ENCODE data around the gene VGLL1.

Gene VGLL1, protein sequence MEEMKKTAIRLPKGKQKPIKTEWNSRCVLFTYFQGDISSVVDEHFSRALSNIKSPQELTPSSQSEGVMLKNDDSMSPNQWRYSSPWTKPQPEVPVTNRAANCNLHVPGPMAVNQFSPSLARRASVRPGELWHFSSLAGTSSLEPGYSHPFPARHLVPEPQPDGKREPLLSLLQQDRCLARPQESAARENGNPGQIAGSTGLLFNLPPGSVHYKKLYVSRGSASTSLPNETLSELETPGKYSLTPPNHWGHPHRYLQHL

DNA sequence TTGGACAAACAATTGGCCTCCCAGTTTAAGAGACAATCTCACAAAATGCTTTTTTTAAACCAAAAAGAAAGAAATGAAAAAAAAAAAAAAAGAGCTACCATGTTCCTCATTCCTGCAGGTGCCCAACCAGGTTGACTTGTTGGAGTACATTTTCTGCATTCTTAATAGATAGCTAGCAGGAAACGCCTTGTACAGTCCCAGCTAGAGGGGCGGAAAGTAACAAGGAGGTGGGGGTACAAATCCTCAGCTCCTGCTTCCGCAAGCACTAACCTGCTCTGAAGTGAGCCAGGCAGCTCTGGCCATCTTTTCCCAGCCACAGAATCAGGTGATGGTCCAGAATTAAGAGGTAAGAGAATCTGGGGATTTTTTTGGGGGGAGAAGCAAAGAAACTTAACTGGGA is at the start of gene VGLL1:
VGLL1 (plus strand) TSS at position 265 of the 400 bp plus-strand sequence. CDS start 3,806 bp downstream, outside the sequence.
- Mint-ChIP-seq H3K27ac (no peak within 1 kb of the TSS), H3K4me3 (no peak within 1 kb of the TSS), H3K9me3 (no peaks in the 10 kb centered on the region), H3K36me3 (ENCODE audit: low read depth) (no peaks in the 10 kb centered on the region), H3K4me1 (ENCODE audit: low read depth) (no peaks in the 10 kb centered on the region), H3K27me3 (no peaks in the 10 kb centered on the region)

DNA sequence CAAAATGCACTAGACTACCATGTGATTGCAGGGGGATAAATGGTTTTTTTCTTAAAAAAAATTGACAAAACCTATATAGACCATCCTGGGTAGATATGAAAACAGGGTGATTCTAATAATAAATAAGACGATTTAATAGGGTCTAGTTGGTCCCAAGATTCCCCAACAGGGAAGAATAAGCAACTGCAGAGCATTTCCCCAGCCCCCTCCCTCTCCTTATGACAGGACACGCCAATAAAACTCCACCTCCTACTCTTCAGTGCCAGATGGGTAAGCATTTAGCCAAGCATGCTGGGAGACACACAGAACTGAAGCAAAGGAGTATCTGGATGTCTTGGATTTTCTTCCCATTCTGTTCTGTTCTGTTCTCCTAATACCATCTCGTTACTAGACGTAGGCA is 44.4 kb upstream of the VGLL1 start, which contains the start of gene BRS3:
BRS3 (plus strand) TSS at position 301 of the 400 bp plus-strand sequence. CDS start 168 bp downstream, outside the sequence.
- Mint-ChIP-seq H3K27ac (no peak within 1 kb of the TSS), H3K4me1 (ENCODE audit: low read depth) (no peaks in the 10 kb centered on the region), H3K9me3 (no peaks in the 10 kb centered on the region), H3K27me3 (peaks cover 37% of the 10 kb centered on the region), H3K36me3 (ENCODE audit: low read depth) (no peaks in the 10 kb centered on the region), H3K4me3 (no peak within 1 kb of the TSS)

DNA sequence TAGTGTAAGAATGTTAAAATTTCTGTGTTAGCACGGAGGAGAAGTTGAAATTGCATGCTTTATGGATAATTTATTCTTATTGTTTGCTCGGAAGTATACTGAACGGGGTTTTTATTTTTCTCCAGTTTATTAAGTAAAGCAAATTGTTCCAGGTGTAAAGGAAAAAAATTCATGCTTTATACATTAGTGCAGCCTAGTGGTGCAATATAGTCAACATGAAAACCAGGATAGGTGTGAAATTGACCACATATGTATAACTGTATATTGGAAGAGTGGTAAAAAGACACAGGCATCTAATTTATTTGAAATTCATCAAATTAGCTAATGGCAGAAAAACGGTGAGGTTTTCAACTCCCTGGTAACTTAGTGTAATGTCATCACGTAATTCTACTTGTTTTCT is 43.3 kb upstream of the VGLL1 start:
- peaks cover 37% of the 10 kb centered on the region for H3K27me3 Mint-ChIP-seq

DNA sequence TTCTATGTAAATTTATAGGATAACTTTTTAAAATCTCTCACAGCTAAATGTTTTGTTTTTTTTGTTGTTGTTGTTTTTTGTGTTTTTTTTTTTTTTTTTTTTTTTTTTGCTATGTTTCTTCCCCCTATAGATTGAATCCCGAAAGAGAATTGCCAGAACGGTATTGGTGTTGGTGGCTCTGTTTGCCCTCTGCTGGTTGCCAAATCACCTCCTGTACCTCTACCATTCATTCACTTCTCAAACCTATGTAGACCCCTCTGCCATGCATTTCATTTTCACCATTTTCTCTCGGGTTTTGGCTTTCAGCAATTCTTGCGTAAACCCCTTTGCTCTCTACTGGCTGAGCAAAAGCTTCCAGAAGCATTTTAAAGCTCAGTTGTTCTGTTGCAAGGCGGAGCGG is 40.2 kb upstream of the VGLL1 start:
- H3K36me3 Mint-ChIP-seq (ENCODE audit: low read depth): no peaks in the 10 kb centered on the region

More for the DNA sequence above, 43.3 kb upstream of the VGLL1 start:
- Mint-ChIP-seq H3K36me3 (ENCODE audit: low read depth) (no peaks in the 10 kb centered on the region), H3K9me3 (no peaks in the 10 kb centered on the region), H3K4me1 (ENCODE audit: low read depth) (no peaks in the 10 kb centered on the region), H3K4me3 (no peak overlapping the region), H3K27ac (no peak overlapping the region)

DNA sequence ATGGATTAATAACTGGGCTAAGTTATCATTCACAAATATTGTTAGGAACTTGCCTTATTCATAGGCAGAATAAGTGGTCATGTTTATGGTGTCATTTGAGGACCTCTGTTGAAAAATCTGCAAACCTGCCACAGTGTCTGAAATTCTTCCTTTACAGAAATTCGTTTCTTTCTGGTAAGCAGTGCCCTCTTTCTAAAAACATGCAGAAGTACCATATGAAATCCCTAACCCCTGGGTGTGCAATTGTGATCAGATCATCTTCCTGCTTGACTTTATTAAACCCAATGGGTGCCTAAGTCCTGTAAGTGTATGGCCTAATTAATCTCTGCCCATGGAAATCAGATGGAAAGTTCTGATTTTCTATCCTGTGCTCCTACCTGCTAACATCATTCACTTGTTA is 39.0 kb upstream of the VGLL1 start:
- Mint-ChIP-seq H3K36me3 (ENCODE audit: low read depth) (no peaks in the 10 kb centered on the region), H3K4me1 (ENCODE audit: low read depth) (peaks cover 5% of the 10 kb centered on the region), H3K27me3 (peaks cover 21% of the 10 kb centered on the region), H3K4me3 (no peak overlapping the region), H3K27ac (no peak overlapping the region), H3K9me3 (no peaks in the 10 kb centered on the region)

More for the DNA sequence above, 40.2 kb upstream of the VGLL1 start:
- Mint-ChIP-seq H3K27me3 (peaks cover 27% of the 10 kb centered on the region), H3K4me1 (ENCODE audit: low read depth) (peaks cover 5% of the 10 kb centered on the region), H3K27ac (no peak overlapping the region), H3K4me3 (no peak overlapping the region), H3K9me3 (no peaks in the 10 kb centered on the region)

DNA sequence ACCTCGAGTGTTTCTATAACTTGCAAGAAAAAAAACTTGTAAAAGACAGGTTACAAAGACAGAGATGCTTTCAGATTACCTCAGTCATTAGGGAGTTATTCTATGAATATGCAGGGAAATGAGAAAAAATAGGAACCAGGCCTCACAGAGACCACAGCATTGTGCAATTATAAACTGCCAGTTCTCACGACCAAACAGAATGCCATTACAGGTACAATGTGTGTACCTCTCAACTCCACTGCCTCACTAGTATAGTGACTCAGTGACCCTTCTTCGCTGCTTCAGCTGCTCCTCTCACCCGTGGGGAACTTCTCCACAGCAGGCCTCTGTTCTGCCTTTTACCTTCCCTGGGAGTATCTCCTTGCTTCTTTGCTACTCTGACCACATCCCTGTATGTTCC is 37.0 kb upstream of the VGLL1 start:
- Mint-ChIP-seq H3K36me3 (ENCODE audit: low read depth) (peaks cover 4% of the 10 kb centered on the region), H3K4me1 (ENCODE audit: low read depth) (peaks cover 17% of the 10 kb centered on the region), H3K4me3 (no peak overlapping the region), H3K9me3 (no peaks in the 10 kb centered on the region), H3K27me3 (peaks cover 9% of the 10 kb centered on the region), H3K27ac (no peak overlapping the region)

DNA sequence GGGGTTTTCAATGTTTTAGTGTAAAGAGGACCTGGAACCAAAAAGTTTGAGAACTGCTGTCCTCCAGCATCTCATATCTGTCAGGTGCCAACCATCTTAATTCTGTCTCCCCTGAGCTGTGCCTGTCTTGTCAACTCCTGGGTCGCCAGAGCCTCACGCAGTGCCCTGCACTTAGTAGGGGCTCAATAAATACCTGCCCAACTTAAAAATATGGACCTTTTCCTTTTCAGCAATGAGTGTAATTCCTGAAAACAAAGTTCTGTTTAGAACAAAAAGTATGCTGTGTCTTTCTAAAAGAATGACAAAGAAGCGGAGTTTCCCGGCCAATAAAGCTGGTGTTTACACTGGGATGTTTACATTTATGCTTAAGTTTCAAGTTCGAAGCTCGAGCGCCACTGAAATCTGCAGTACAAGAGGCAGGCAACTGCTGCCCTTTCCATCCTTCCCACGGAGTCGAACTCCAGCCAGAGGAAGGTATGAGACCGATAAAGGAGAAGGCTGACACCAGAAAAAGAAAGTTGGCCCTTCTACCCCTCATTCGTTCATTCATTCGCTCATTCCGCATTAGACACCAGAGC is 35.7 kb upstream of the VGLL1 start:
- H3K27ac Mint-ChIP-seq: peak overlapping the region; percentile 89
- peaks cover 17% of the 10 kb centered on the region for H3K4me1 Mint-ChIP-seq (ENCODE audit: low read depth)
- peak overlapping the region; percentile 84 for H3K4me3 Mint-ChIP-seq
- no peaks in the 10 kb centered on the region for H3K9me3 Mint-ChIP-seq
- H3K36me3 Mint-ChIP-seq (ENCODE audit: low read depth): peaks cover 4% of the 10 kb centered on the region
- H3K27me3 Mint-ChIP-seq: no peaks in the 10 kb centered on the region

DNA sequence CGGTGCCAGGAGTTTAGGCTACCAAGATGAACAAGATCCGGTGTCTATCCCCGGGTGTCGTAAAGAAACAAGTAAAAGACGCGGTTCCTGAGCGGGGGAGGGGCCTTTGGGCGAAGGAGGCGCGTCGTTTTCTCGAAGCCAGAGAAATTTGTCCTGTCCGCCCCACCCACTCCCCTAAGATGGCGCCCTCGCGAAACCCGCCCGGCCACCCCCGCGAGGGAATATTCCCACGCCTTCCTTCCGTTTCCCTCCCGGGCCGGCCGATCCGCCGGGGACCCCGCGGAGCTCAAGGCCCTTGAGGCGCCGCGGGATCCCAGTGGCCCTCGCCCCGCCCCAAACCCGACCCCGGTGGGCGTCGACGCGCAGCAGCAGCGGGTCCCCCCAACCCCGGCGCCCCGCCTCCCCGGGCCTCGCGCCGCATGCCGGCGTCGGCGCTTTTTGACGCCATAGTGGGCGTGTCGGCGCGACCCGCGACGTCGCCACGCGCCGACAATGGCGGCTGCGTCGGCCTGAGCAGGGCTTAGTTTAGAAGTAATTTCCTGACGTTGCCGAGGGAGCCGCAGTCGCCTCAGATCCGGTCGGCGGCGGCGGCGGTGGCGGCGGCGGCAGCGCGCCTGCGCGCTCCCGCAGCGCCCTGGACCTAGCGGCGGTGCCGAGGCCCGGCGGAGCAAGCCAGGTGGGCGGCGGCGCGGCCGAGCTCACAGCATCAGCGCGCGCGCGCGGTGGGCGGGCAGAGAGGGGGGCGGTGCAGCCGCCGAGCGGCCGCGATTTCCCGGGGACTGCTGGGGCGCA is 35.1 kb upstream of the VGLL1 start:
- no peaks in the 10 kb centered on the region for H3K9me3 Mint-ChIP-seq
- peak overlapping the region; percentile 89 for H3K27ac Mint-ChIP-seq
- H3K4me3 Mint-ChIP-seq: peak overlapping the region; percentile 96
- H3K27me3 Mint-ChIP-seq: no peaks in the 10 kb centered on the region
- peaks cover 17% of the 10 kb centered on the region for H3K4me1 Mint-ChIP-seq (ENCODE audit: low read depth)
- H3K36me3 Mint-ChIP-seq (ENCODE audit: low read depth): peaks cover 4% of the 10 kb centered on the region

DNA sequence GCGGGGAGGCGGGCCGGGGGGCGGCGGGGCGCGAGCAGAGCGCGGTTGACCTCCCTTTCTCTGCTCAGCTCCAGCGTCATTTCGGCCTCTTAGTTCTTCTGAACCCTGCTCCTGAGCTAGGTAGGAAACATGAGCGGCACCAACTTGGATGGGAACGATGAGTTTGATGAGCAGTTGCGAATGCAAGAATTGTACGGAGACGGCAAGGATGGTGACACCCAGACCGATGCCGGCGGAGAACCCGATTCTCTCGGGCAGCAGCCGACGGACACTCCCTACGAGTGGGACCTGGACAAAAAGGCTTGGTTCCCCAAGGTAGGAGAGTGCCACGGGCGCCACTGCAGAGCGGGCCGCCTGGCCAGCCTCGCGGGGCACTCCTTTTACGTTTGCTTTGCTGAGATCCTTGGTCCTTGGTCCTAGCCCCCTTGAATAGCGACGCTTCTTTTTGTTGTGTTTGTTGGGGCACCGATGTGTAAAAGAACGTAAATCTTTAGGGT is 34.4 kb upstream of the VGLL1 start, which contains the start of gene HTATSF1:
HTATSF1 (plus strand) TSS at position 37 of the 497 bp plus-strand sequence; CDS start at position 130, 93 bp downstream.
- H3K27me3 Mint-ChIP-seq: no peaks in the 10 kb centered on the region
- H3K36me3 Mint-ChIP-seq (ENCODE audit: low read depth): peaks cover 4% of the 10 kb centered on the region
- H3K4me1 Mint-ChIP-seq (ENCODE audit: low read depth): peaks cover 17% of the 10 kb centered on the region
- H3K27ac Mint-ChIP-seq: peak within 1 kb of the TSS; percentile 89
- no peaks in the 10 kb centered on the region for H3K9me3 Mint-ChIP-seq
- peak within 1 kb of the TSS; percentile 96 for H3K4me3 Mint-ChIP-seq

DNA sequence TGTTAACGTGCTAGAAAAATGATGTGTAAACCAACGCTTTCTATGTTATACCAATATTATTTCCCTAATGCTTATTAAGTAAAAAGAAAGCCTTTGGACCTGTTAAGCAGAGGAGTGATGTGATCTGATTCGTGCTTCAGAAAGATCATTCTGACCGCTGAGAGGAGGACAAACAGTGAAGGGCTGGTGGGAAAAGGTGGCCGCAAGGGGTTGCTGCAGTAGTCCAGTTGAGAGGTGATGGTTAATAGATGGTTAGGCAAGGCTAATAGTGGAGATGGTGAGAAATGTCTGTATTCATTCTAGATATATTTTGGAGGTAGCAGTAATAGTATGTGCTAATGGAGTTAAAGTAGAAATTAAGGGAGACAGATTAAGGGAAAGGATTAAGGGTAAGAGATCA is 12.9 kb upstream of the VGLL1 start:
- H3K9me3 Mint-ChIP-seq: no peaks in the 10 kb centered on the region
- H3K27me3 Mint-ChIP-seq: no peaks in the 10 kb centered on the region
- H3K36me3 Mint-ChIP-seq (ENCODE audit: low read depth): no peaks in the 10 kb centered on the region
- no peak overlapping the region for H3K27ac Mint-ChIP-seq
- no peaks in the 10 kb centered on the region for H3K4me1 Mint-ChIP-seq (ENCODE audit: low read depth)
- H3K4me3 Mint-ChIP-seq: no peak overlapping the region

DNA sequence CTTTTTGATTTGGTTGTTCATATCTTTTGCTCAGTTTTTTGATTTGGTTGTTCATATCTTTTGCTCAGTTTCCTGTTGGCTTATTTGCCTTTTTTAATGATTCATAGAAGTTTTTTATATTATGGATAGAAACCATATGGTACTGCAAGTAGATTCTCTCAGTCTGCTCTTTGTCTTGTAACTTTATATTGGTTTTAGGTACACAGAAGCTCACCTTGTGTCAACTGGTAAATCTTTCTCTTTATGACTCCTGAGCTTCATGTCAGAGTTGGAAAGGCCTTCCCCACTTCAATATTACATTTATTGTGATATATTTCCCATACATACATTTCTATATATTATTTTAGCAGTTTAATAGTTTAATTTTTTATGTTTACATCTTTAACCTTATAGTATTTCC is 8.2 kb upstream of the VGLL1 start:
- Mint-ChIP-seq H3K9me3 (no peaks in the 10 kb centered on the region), H3K27me3 (no peaks in the 10 kb centered on the region), H3K36me3 (ENCODE audit: low read depth) (no peaks in the 10 kb centered on the region), H3K27ac (no peak overlapping the region), H3K4me3 (no peak overlapping the region), H3K4me1 (ENCODE audit: low read depth) (peaks cover 3% of the 10 kb centered on the region)

DNA sequence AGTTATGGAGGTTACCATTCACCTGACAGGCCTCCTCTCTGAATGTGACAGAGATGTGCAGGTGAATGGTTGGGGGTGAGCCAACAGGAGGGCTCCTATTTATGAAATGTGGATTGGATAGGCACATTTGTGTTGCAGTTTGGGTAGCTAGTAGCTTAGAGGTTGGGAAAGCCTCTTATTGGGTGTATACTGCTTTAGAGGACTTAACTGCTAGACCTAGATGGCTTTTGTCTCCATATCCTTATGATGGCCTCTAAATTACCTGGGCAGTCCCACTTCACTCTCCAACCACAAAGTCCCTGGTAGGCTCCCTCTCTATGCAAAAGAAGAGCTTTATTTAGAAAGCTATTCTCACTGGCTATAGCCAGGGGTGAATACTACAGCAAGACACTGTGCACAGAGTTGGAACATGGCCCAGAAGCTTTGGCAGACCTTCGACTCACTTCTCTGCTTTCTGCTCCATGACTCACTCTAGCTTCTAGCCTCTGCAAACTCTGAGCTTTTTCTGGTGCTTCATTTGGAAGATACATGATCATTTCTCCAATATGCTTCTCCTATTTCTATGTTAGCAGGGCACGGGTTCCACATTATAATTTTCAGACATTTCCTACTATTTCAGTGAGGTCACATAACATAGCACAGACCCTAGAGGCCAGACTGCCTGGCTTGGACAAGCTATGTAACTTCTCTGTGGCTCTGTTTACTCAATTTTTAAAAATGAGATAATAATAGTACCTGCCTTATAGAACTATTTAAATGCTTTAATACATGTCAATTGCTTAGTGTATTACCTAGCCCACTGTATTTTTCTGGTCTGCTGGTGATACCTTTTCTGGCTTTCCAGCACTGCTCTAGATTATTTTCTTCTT is 6.0 kb upstream of the VGLL1 start:
- Mint-ChIP-seq H3K4me3 (no peak overlapping the region), H3K4me1 (ENCODE audit: low read depth) (peaks cover 3% of the 10 kb centered on the region), H3K36me3 (ENCODE audit: low read depth) (no peaks in the 10 kb centered on the region), H3K27me3 (no peaks in the 10 kb centered on the region), H3K27ac (no peak overlapping the region), H3K9me3 (no peaks in the 10 kb centered on the region)

DNA sequence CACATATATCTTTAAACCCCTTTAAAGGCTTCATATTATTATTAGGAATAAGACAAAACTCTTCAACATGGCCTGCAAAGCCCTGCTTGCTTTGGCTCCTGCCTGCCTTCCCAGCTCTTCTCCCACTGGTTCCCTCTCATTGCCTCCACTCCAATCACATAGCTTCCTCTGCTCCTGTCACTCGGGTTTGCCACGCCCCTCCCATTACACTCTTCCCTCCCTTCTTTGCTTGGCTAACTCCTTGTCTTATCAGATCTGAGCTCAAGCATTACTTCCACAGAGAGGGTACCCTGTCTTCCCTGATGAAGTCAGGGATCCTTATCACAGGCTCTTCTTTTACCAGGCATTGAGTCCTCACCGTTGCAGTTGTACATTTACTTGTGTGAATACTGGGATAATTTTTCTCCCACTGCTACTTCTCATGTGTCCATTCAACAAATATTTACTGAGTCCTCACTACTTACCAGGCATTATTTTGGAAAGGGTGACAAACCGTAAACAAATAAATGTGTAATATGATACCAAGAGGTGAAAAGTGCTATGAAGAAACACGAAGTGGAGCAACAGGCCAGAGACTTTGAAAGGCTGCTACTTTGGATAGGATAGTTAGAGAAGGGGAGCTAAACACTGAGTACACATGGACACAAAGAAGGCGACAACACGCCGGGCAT is 3.2 kb upstream of the VGLL1 start:
- Mint-ChIP-seq H3K36me3 (ENCODE audit: low read depth) (no peaks in the 10 kb centered on the region), H3K4me1 (ENCODE audit: low read depth) (peaks cover 3% of the 10 kb centered on the region), H3K4me3 (no peak overlapping the region), H3K9me3 (no peaks in the 10 kb centered on the region), H3K27me3 (no peaks in the 10 kb centered on the region), H3K27ac (no peak overlapping the region)

DNA sequence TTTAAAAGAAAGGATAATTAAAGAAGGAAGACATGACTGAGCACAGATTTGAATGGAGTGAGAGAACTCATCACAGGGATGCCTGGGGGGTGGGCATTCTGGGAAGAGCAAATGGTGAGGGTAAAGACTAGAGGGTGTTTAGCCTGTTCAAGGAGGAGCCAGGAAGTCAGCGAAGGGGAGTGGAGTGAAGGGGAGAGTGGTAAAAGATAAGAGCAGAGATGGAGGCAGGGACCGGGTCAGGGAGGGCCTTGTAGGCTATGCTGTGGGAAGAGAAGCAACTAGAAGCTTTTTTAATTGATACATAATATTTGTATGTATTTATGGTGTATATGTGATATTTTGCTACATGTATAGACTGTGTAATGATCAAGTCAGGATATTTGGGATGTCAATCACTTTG is 2.2 kb upstream of the VGLL1 start:
- no peaks in the 10 kb centered on the region for H3K27me3 Mint-ChIP-seq
- no peaks in the 10 kb centered on the region for H3K9me3 Mint-ChIP-seq
- no peak overlapping the region for H3K4me3 Mint-ChIP-seq
- peaks cover 3% of the 10 kb centered on the region for H3K4me1 Mint-ChIP-seq (ENCODE audit: low read depth)
- no peak overlapping the region for H3K27ac Mint-ChIP-seq
- no peaks in the 10 kb centered on the region for H3K36me3 Mint-ChIP-seq (ENCODE audit: low read depth)
